GM10248 (cell line): Measurements from ENCODE around the gene DERA.
"Not testable (repeated sequence)": the region's sequence is repeated elsewhere in the genome, so short reads cannot be mapped to it uniquely, and the experiment has no call there.

Experiments
- CTCF ChIA-PET: fragments of 300-600 bp; sonication (Branson Sonifier 250); formaldehyde crosslinking; extraction: SDS; loops from one replicate; lab custom pipeline; 2021; ENCODE audit warnings: antibody characterized with exemption; lab: Yijun Ruan, JAX
- POLR2A ChIA-PET: fragments of 350-650 bp; sonication (Branson Sonifier 250); formaldehyde crosslinking; extraction: SDS; loops from one replicate; lab custom pipeline; 2020; ENCODE audit warnings: antibody characterized with exemption; lab: Yijun Ruan, JAX
- DNase-seq: peaks from one replicate; pipeline ENCODE4 v3.0.0; 2012; ENCODE audit errors: extremely low spot score
- CTCF ChIP-seq: IDR thresholded peaks from 2 replicates; pipeline ENCODE4 v1.5.1; 2012; ENCODE audit warnings: mild to moderate bottlenecking, low read depth; ENCODE audit errors: extremely low read depth, missing control alignments, control extremely low read depth

DERA gene

DNA sequence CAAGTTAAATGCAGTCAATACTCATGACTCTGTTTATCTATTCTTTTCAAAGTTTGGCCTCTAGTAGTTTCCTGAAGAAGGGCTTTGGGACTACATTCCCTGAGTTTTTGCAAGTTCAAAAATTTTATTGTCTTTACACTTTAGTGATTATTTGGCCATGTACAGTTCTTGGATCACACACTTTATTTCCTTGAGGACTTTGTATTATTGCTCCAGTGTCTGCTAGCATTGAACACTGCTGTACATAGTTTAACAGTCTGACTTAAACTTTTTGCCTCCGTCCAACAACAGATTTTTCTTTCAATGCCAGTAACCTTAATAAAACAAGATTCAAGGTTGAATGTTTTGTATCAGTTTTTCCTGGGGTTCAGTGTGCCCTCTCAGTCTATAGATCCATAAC, 132.3 kb downstream of the DERA start:
- ChIA-PET POLR2A (no interaction called here), CTCF (interaction anchor here (1.4 kb wide), 2 partner anchors 10 to 14 kb away, joined by 3 to 7 read pairs; no protein-coding TSS in a partner anchor)
- TF ChIP-seq CTCF, result no peak
- DNase-seq, result no peak

DNA sequence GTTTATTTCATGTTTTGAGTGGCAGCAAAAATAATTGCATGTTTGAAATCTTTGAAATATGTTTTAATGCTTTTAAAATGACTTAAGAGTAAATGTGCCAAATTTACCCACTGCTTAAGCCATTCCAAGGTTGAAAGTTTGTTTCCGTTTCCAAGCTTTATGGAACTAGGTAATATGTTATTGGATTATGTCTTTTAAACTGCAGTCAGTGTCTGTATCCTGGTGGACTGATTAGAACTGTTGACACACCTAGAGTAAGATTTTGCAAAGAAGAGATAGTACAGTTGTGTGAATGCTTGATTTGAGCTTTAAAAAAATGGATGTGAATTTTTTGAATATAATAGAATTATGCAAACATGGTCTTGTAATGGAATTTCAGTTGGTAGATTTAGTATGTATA, 135.1 kb downstream of the DERA start:
- ChIA-PET CTCF (no interaction called here), POLR2A (no interaction called here)
- TF ChIP-seq CTCF, result no peak
- no peak for DNase-seq

DNA sequence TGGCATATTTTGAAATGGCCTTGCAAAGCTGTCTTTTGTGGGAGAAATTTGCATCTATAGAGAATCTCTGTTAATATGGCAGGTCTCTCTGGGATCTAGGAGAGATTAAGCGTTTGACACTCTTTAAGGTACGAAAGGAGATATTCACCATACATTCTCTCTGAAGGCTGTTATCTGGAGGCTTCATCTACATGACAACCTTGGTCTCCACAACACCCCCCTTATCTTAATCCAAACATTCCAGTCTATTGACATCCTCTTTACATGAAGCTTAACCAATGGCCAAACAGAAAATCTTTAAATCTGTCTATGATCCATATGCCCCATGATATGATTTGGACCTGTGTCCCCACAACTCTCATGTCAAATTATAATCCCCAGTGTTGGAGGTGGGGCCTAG, 137.4 kb downstream of the DERA start:
- CTCF ChIA-PET, result interaction anchor here (1.0 kb wide), 1 partner anchor 47 kb away, joined by 3 read pairs; no protein-coding TSS in a partner anchor
- no peak for DNase-seq
- POLR2A ChIA-PET, result no interaction called here
- TF ChIP-seq CTCF, result no peak

- CTCF ChIA-PET, result interaction anchor here (1.3 to 1.9 kb wide), 2 partner anchors 14 to 15 kb away, joined by 3 to 4 read pairs; no protein-coding TSS in a partner anchor
- no peak for DNase-seq
- no peak for TF ChIP-seq CTCF
- POLR2A ChIA-PET, result no interaction called here
These were observed 145.8 kb downstream of the DERA start for GRCh38 chr12:16056910-16057309.

- DNase-seq, POLR2A ChIA-PET: not testable (repeated sequence)
- CTCF ChIA-PET, result interaction anchor here (1.3 to 1.9 kb wide), 2 partner anchors 14 kb away, joined by 3 to 4 read pairs; no protein-coding TSS in a partner anchor
These were observed 146.2 kb downstream of the DERA start for GRCh38 chr12:16057351-16057751.

DNA sequence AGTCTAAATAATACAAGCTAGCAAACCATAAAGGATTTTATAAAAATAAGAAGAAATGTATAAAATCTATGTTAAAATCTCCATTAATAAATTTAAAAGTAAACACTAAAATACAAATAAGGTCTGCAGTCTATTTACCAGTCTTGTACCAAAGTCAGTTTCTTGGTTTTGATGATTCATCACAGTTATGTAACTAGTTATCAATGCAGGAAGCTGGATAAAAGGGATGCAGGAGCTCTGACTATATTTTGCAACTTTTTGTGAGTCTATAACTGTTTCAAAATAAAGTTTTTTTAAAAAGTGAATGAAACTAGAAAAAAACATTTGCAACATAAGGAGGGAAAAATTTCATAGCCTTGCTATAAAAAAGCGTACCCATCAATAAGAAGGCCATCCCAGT, 151.5 kb downstream of the DERA start:
- CTCF ChIA-PET, result interaction anchor here (1.0 to 1.2 kb wide), 2 partner anchors 14 to 50 kb away, joined by 3 to 4 read pairs; no protein-coding TSS in a partner anchor
- no peak for DNase-seq
- POLR2A ChIA-PET, result no interaction called here
- TF ChIP-seq CTCF, result no peak

GRCh38 chr12:16063726-16064125, 152.6 kb downstream of the DERA start:
- ChIA-PET CTCF (interaction anchor here (1.0 to 1.1 kb wide), 2 partner anchors 9 to 19 kb away, joined by 3 read pairs; no protein-coding TSS in a partner anchor), POLR2A (no interaction called here)
- DNase-seq, result no peak
- TF ChIP-seq CTCF, result no peak
